IPS-18c (cell line): ENCODE results near the gene EXOC2.
A peak's percentile ranks its signal among the peaks of the same experiment; 100 is the strongest.

ENCODE experiments used
- H3K4me3 ChIP-seq: 2 replicates; pipeline ENCODE4 v1.7.0; 2013; ENCODE audit warnings: low read depth, mild to moderate bottlenecking, low read length, moderate library complexity; ENCODE audit not compliant: insufficient read depth
- H3K9me3 ChIP-seq: one replicate; pipeline ENCODE4 v1.6.1; 2013; ENCODE audit warnings: mild to moderate bottlenecking, low read length, moderate library complexity; ENCODE audit not compliant: control insufficient read depth, insufficient read depth

EXOC2 gene, protein sequence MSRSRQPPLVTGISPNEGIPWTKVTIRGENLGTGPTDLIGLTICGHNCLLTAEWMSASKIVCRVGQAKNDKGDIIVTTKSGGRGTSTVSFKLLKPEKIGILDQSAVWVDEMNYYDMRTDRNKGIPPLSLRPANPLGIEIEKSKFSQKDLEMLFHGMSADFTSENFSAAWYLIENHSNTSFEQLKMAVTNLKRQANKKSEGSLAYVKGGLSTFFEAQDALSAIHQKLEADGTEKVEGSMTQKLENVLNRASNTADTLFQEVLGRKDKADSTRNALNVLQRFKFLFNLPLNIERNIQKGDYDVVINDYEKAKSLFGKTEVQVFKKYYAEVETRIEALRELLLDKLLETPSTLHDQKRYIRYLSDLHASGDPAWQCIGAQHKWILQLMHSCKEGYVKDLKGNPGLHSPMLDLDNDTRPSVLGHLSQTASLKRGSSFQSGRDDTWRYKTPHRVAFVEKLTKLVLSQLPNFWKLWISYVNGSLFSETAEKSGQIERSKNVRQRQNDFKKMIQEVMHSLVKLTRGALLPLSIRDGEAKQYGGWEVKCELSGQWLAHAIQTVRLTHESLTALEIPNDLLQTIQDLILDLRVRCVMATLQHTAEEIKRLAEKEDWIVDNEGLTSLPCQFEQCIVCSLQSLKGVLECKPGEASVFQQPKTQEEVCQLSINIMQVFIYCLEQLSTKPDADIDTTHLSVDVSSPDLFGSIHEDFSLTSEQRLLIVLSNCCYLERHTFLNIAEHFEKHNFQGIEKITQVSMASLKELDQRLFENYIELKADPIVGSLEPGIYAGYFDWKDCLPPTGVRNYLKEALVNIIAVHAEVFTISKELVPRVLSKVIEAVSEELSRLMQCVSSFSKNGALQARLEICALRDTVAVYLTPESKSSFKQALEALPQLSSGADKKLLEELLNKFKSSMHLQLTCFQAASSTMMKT

DNA sequence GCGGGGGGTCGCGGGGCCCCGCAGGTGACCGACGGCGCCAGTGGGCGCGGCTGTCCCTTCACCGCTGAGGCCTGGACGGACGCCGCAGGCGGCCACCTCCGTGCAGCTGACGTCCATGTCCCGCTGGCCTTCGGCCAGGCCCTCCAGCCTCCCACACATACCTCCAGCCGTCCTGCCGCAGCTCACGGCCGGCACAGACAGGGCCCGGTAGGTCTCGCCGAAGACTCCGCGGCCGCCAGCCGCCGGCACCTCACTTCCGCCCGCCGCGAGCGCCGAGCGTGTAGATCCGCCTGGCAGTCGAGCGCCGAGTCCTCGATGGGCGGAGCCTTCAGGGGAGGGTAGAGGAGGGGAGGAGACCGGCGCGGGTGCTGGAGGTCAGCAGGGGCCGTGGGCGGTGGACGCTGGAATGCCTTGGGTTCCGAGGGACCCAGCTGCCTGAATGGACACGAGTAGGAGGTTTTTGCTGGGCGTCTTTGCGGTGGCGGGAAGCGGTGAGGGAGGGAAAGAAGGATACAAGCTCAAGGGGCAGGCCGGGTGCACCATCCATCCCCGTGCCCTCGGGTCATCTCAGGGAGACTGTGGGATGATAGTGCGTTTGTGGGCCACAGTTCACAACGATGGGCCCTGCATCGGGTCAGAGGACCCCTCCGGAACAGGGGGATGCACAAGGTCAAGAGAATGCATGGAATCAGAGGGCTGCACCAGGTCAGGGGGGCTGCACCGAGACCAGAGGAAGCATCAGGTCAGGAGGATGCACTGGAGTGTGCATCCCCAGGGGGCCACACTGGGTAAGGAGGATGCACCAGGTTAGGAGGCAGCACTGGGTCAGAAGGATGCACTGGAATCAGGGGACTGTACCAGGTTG lies at the start of gene EXOC2:
TSS of gene EXOC2 (minus strand) at position 282 of the 865 bp plus-strand sequence. CDS start 55,321 bp downstream, outside the sequence.
- Histone ChIP-seq H3K9me3 (no peaks in the 10 kb centered on the region), H3K4me3 (peak within 1 kb of the TSS; percentile 82)

- H3K4me3 ChIP-seq: no peak overlapping the region
- H3K9me3 ChIP-seq: no peaks in the 10 kb centered on the region
These were observed 48.7 kb upstream of the EXOC2 start for GRCh38 chr6:741410-742339.

- Histone ChIP-seq H3K4me3 (no peak overlapping the region), H3K9me3 (no peaks in the 10 kb centered on the region)
These were observed 43.9 kb upstream of the EXOC2 start for GRCh38 chr6:736657-737446.

GRCh38 chr6:733431-734219 lies 40.7 kb upstream of the EXOC2 start:
- no peaks in the 10 kb centered on the region for H3K9me3 ChIP-seq
- no peak overlapping the region for H3K4me3 ChIP-seq

DNA sequence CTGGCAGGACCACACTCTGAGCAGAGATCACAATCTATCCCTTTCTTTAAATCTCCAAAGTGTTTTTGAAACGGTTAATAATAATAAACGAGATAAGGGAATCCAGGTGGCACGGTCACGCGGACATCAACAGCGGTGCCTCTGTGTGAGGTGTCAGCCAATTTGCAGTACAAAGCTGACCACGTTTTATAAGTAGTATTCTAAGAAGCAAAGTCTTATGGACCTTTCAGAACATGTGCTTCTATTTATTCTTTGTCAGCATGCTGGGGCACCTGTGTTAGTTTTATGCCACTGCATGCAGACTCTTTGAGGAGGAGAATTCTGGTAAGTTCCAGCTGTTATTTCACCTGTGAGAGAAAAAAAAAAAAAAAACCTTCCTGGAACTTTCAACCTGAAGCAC lies 39.0 kb upstream of the EXOC2 start:
- H3K9me3 ChIP-seq: no peaks in the 10 kb centered on the region
- no peak overlapping the region for H3K4me3 ChIP-seq

- H3K9me3 ChIP-seq: no peaks in the 10 kb centered on the region
- H3K4me3 ChIP-seq: no peak overlapping the region
These were observed 36.8 kb upstream of the EXOC2 start for GRCh38 chr6:729606-730320.

- Histone ChIP-seq H3K9me3 (no peaks in the 10 kb centered on the region), H3K4me3 (no peak overlapping the region)
These were observed 34.9 kb upstream of the EXOC2 start for GRCh38 chr6:727856-728255.

DNA sequence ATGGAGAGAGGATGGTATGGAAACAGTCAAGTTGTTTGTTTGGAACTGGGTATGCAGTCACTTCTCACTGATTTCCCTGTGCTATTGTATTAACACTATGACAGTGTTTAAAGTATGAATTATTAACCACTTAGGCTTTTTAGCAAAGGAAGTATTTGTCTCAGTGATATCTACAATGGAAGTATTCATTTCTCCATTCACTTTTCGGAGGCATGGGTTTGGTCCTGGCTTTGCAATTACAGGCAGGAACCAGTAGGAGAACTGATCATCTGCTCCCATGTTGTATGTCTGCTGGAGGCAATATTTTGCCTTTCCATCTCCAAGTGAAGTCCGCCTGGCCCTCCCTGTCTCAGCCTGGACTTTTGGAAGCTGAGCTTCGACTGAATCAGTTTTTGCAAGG lies 30.6 kb upstream of the EXOC2 start:
- no peak overlapping the region for H3K4me3 ChIP-seq
- H3K9me3 ChIP-seq: no peaks in the 10 kb centered on the region

DNA sequence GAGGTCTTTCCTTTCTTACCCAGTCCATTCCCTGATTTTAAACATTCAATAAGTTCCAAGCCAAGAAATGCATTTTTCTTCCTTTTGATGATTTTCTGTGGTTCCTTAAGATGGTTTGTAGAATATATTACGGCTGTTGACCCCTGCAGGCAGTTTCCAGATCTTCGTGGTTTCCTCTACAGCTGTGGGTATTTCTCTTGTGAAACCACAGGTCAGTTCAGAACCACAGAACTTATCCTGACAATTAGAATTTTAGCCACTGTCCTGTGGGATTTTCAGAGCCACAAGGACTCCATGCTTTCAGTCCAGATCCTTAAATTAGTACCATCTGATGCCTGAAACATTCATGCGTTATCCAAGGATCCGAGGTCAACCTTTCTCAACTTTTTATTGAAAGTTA lies 29.7 kb upstream of the EXOC2 start:
- Histone ChIP-seq H3K4me3 (no peak overlapping the region), H3K9me3 (no peaks in the 10 kb centered on the region)

GRCh38 chr6:722077-722524 lies 29.2 kb upstream of the EXOC2 start:
- H3K9me3 ChIP-seq: no peaks in the 10 kb centered on the region
- H3K4me3 ChIP-seq: no peak overlapping the region

GRCh38 chr6:718345-718744 lies 25.4 kb upstream of the EXOC2 start:
- H3K4me3 ChIP-seq: no peak overlapping the region
- H3K9me3 ChIP-seq: no peaks in the 10 kb centered on the region

GRCh38 chr6:717135-717534 lies 24.2 kb upstream of the EXOC2 start:
- H3K9me3 ChIP-seq: no peaks in the 10 kb centered on the region
- H3K4me3 ChIP-seq: no peak overlapping the region; the same call in 1 of the 2 replicates

- Histone ChIP-seq H3K4me3 (no peak overlapping the region), H3K9me3 (no peaks in the 10 kb centered on the region)
These were observed 23.0 kb upstream of the EXOC2 start for GRCh38 chr6:715709-716491.

- Histone ChIP-seq H3K4me3 (no peak overlapping the region), H3K9me3 (no peaks in the 10 kb centered on the region)
These were observed 21.2 kb upstream of the EXOC2 start for GRCh38 chr6:714100-714499.
